ENCODE measurements around the gene NANS.
A peak's percentile ranks its signal among the peaks of the same experiment; 100 is the strongest.

The NANS gene

GRCh38 chr9:98057138-98057799, 737 bp downstream of the NANS start:
- peaks cover 17 to 18% of the 10 kb centered on the region in 2 donors for H3K4me1 ChIP-seq (ENCODE audit: control insufficient read depth in 1 of 2, insufficient read depth in 2 of 2, low read length in 2 of 2)
- peak overlapping the region; percentile 94 for H3K9ac ChIP-seq (ENCODE audit: low read depth in 1 of 2, low read length in 2 of 2)
- peaks cover 6 to 12% of the 10 kb centered on the region in 2 donors for H3K36me3 ChIP-seq (ENCODE audit: control insufficient read depth in 1 of 2, insufficient read depth in 2 of 2, low read length in 2 of 2)
- H3K9me3 ChIP-seq (ENCODE audit: control insufficient read depth in 1 of 2, low read length in 2 of 2): no peaks in the 10 kb centered on the region
- H3K4me3 ChIP-seq (ENCODE audit: low read depth in 1 of 2, low read length in 2 of 2): peak overlapping the region; percentile 92 to 98
- peak overlapping the region; percentile 87 for H3K27ac ChIP-seq (ENCODE audit: low read depth, low read length)
- H3K27me3 ChIP-seq (ENCODE audit: control insufficient read depth in 1 of 2, insufficient read depth in 2 of 2, low read length in 2 of 2): no peaks in the 10 kb centered on the region

DNA sequence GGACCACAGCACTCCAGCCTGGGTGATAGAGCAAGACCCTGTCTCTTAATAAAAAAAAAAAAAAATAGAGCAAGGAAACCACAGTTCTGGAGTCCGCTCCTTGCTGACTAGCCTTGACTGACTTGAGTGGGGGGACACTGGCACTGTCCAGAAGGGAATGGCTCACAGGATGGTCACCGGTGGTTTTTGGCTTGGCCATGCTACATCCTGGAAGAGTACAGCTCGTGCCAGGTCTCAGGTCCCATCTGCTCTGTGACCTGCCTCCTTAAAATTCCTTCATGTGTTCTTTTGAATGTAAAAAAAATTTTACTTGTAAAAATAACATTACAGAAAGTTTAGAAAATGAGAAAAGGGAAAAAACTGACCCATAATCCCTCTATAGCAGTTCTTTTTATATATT, 5.6 kb downstream of the NANS start:
- Histone ChIP-seq H3K27ac (ENCODE audit: low read depth, low read length) (no peak overlapping the region), H3K9me3 (ENCODE audit: control insufficient read depth in 1 of 2, low read length in 2 of 2) (no peaks in the 10 kb centered on the region), H3K4me3 (ENCODE audit: low read depth in 1 of 2, low read length in 2 of 2) (no peak overlapping the region), H3K4me1 (ENCODE audit: control insufficient read depth in 1 of 2, insufficient read depth in 2 of 2, low read length in 2 of 2) (peaks cover 17 to 18% of the 10 kb centered on the region in 2 donors), H3K9ac (ENCODE audit: low read depth in 1 of 2, low read length in 2 of 2) (no peak overlapping the region), H3K36me3 (ENCODE audit: control insufficient read depth in 1 of 2, insufficient read depth in 2 of 2, low read length in 2 of 2) (peaks cover 17 to 42% of the 10 kb centered on the region in 2 donors), H3K27me3 (ENCODE audit: control insufficient read depth in 1 of 2, insufficient read depth in 2 of 2, low read length in 2 of 2) (no peaks in the 10 kb centered on the region)

GRCh38 chr9:98064623-98065392, 8.3 kb downstream of the NANS start:
- Histone ChIP-seq H3K27ac (ENCODE audit: low read depth, low read length) (no peak overlapping the region), H3K9ac (ENCODE audit: low read depth in 1 of 2, low read length in 2 of 2) (no peak overlapping the region), H3K36me3 (ENCODE audit: control insufficient read depth in 1 of 2, insufficient read depth in 2 of 2, low read length in 2 of 2) (peaks cover 22 to 46% of the 10 kb centered on the region in 2 donors), H3K4me3 (ENCODE audit: low read depth in 1 of 2, low read length in 2 of 2) (no peak overlapping the region), H3K9me3 (ENCODE audit: control insufficient read depth in 1 of 2, low read length in 2 of 2) (no peaks in the 10 kb centered on the region), H3K27me3 (ENCODE audit: control insufficient read depth in 1 of 2, insufficient read depth in 2 of 2, low read length in 2 of 2) (no peaks in the 10 kb centered on the region), H3K4me1 (ENCODE audit: control insufficient read depth in 1 of 2, insufficient read depth in 2 of 2, low read length in 2 of 2) (peaks cover 0 to 2% of the 10 kb centered on the region in 2 donors)

- peaks cover 16 to 42% of the 10 kb centered on the region in 2 donors for H3K36me3 ChIP-seq (ENCODE audit: control insufficient read depth in 1 of 2, insufficient read depth in 2 of 2, low read length in 2 of 2)
- no peak overlapping the region for H3K4me3 ChIP-seq (ENCODE audit: low read depth in 1 of 2, low read length in 2 of 2)
- no peak overlapping the region for H3K9ac ChIP-seq (ENCODE audit: low read depth in 1 of 2, low read length in 2 of 2)
- peaks cover 3 to 5% of the 10 kb centered on the region in 2 donors for H3K4me1 ChIP-seq (ENCODE audit: control insufficient read depth in 1 of 2, insufficient read depth in 2 of 2, low read length in 2 of 2)
- no peaks in the 10 kb centered on the region for H3K27me3 ChIP-seq (ENCODE audit: control insufficient read depth in 1 of 2, insufficient read depth in 2 of 2, low read length in 2 of 2)
- H3K27ac ChIP-seq (ENCODE audit: low read depth, low read length): no peak overlapping the region
- no peaks in the 10 kb centered on the region for H3K9me3 ChIP-seq (ENCODE audit: control insufficient read depth in 1 of 2, low read length in 2 of 2)
Observed at GRCh38 chr9:98066235-98066634, 9.7 kb downstream of the NANS start.

GRCh38 chr9:98067184-98067583, 10.7 kb downstream of the NANS start:
- H3K9ac ChIP-seq (ENCODE audit: low read depth in 1 of 2, low read length in 2 of 2): no peak overlapping the region

DNA sequence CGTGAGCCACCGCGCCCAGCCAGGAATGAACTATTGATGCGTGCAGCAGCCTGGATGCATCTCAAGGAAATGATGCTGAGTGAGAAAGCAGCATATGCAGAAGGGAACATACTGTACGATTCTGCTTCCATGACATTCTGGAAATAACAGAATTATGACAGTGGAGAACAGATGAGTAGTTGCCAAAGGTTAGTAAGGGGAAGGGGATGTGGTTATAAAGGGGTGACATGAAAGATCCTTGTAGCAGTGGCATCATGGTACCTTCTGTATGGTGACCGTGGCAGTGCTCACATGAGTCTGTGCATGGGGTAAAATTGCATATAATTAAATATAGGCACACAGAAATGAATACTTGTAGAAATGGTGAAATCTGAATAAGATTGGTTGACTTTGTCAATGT, 13.0 kb downstream of the NANS start:
- Histone ChIP-seq H3K9me3 (ENCODE audit: control insufficient read depth in 1 of 2, low read length in 2 of 2) (no peaks in the 10 kb centered on the region), H3K9ac (ENCODE audit: low read depth in 1 of 2, low read length in 2 of 2) (no peak overlapping the region), H3K36me3 (ENCODE audit: control insufficient read depth in 1 of 2, insufficient read depth in 2 of 2, low read length in 2 of 2) (peaks cover 11 to 17% of the 10 kb centered on the region in 2 donors), H3K4me1 (ENCODE audit: control insufficient read depth in 1 of 2, insufficient read depth in 2 of 2, low read length in 2 of 2) (peaks cover 28 to 29% of the 10 kb centered on the region in 2 donors), H3K27me3 (ENCODE audit: control insufficient read depth in 1 of 2, insufficient read depth in 2 of 2, low read length in 2 of 2) (no peaks in the 10 kb centered on the region), H3K27ac (ENCODE audit: low read depth, low read length) (no peak overlapping the region), H3K4me3 (ENCODE audit: low read depth in 1 of 2, low read length in 2 of 2) (no peak overlapping the region)

More at GRCh38 chr9:98067184-98067583, 10.7 kb downstream of the NANS start:
- H3K4me3 ChIP-seq (ENCODE audit: low read depth in 1 of 2, low read length in 2 of 2): no peak overlapping the region
- H3K9me3 ChIP-seq (ENCODE audit: control insufficient read depth in 1 of 2, low read length in 2 of 2): no peaks in the 10 kb centered on the region
- H3K36me3 ChIP-seq (ENCODE audit: control insufficient read depth in 1 of 2, insufficient read depth in 2 of 2, low read length in 2 of 2): peaks cover 16 to 36% of the 10 kb centered on the region in 2 donors
- H3K27me3 ChIP-seq (ENCODE audit: control insufficient read depth in 1 of 2, insufficient read depth in 2 of 2, low read length in 2 of 2): no peaks in the 10 kb centered on the region
- no peak overlapping the region for H3K27ac ChIP-seq (ENCODE audit: low read depth, low read length)
- peaks cover 12 to 14% of the 10 kb centered on the region in 2 donors for H3K4me1 ChIP-seq (ENCODE audit: control insufficient read depth in 1 of 2, insufficient read depth in 2 of 2, low read length in 2 of 2)

DNA sequence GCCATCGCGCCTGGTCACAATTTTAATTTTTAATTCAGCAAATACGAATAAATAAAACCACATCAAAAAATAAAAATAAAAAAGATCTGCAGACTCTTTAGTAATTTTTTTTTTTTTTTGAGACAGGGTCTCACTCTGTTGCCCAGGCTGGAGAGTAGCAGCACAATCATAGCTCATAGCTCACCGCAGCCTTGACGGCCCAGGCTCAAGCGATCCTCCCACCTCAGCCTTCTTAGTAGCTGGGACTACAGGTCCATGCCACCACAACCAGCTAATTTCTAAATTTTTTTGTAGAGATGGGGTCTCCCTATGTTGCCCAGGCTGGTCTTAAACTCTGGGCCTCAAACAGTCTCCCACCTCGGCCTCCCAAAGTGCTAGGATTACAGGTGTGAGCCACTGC, 14.2 kb downstream of the NANS start:
- no peak overlapping the region for H3K27ac ChIP-seq (ENCODE audit: low read depth, low read length)
- H3K9ac ChIP-seq (ENCODE audit: low read depth in 1 of 2, low read length in 2 of 2): no peak overlapping the region
- peaks cover 38 to 39% of the 10 kb centered on the region in 2 donors for H3K4me1 ChIP-seq (ENCODE audit: control insufficient read depth in 1 of 2, insufficient read depth in 2 of 2, low read length in 2 of 2)
- no peaks in the 10 kb centered on the region for H3K27me3 ChIP-seq (ENCODE audit: control insufficient read depth in 1 of 2, insufficient read depth in 2 of 2, low read length in 2 of 2)
- no peaks in the 10 kb centered on the region for H3K9me3 ChIP-seq (ENCODE audit: control insufficient read depth in 1 of 2, low read length in 2 of 2)
- H3K4me3 ChIP-seq (ENCODE audit: low read depth in 1 of 2, low read length in 2 of 2): no peak overlapping the region
- H3K36me3 ChIP-seq (ENCODE audit: control insufficient read depth in 1 of 2, insufficient read depth in 2 of 2, low read length in 2 of 2): peaks cover 9 to 10% of the 10 kb centered on the region in 2 donors

DNA sequence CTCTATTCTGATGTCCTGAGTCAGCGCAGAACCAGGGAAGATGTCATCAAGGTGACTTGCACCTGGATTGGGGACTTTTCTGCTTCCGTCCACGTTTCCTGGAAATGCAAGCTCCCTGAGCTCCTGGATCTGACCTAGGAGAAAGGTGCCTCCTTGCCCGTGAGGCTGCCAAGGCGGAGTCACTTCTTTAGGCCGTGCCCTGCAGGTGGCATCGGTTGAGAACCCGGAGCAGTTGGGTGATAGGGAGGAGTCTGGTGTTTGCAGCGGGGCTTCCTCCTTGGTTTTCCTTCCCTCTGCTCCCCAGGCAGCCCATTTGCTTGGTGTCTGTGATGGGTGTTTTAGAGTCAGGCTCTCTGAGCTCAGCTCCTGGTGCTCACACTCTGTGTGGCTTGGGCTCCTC, 15.2 kb downstream of the NANS start:
- peak overlapping the region; percentile 90 for H3K27ac ChIP-seq (ENCODE audit: low read depth, low read length)
- no peaks in the 10 kb centered on the region for H3K27me3 ChIP-seq (ENCODE audit: control insufficient read depth in 1 of 2, insufficient read depth in 2 of 2, low read length in 2 of 2)
- peaks cover 38 to 42% of the 10 kb centered on the region in 2 donors for H3K4me1 ChIP-seq (ENCODE audit: control insufficient read depth in 1 of 2, insufficient read depth in 2 of 2, low read length in 2 of 2)
- H3K9me3 ChIP-seq (ENCODE audit: control insufficient read depth in 1 of 2, low read length in 2 of 2): no peaks in the 10 kb centered on the region
- peak overlapping the region; percentile 39 to 42 for H3K4me3 ChIP-seq (ENCODE audit: low read depth in 1 of 2, low read length in 2 of 2)
- H3K9ac ChIP-seq (ENCODE audit: low read depth in 1 of 2, low read length in 2 of 2): peak overlapping the region; percentile 36 to 83
- peaks cover 6 to 7% of the 10 kb centered on the region in 2 donors for H3K36me3 ChIP-seq (ENCODE audit: control insufficient read depth in 1 of 2, insufficient read depth in 2 of 2, low read length in 2 of 2)

- peaks cover 38 to 42% of the 10 kb centered on the region in 2 donors for H3K4me1 ChIP-seq (ENCODE audit: control insufficient read depth in 1 of 2, insufficient read depth in 2 of 2, low read length in 2 of 2)
- H3K9me3 ChIP-seq (ENCODE audit: control insufficient read depth in 1 of 2, low read length in 2 of 2): no peaks in the 10 kb centered on the region
- H3K27me3 ChIP-seq (ENCODE audit: control insufficient read depth in 1 of 2, insufficient read depth in 2 of 2, low read length in 2 of 2): no peaks in the 10 kb centered on the region
- peak overlapping the region; percentile 64 for H3K27ac ChIP-seq (ENCODE audit: low read depth, low read length)
- peak overlapping the region; percentile 35 to 52 for H3K9ac ChIP-seq (ENCODE audit: low read depth in 1 of 2, low read length in 2 of 2)
- peaks cover 18 to 21% of the 10 kb centered on the region in 2 donors for H3K36me3 ChIP-seq (ENCODE audit: control insufficient read depth in 1 of 2, insufficient read depth in 2 of 2, low read length in 2 of 2)
- peak overlapping the region in 1 of 2 donors; percentile 47 for H3K4me3 ChIP-seq (ENCODE audit: low read depth in 1 of 2, low read length in 2 of 2)
Observed at GRCh38 chr9:98074115-98074990, 17.8 kb downstream of the NANS start.
